OCI-M2 (cell line): ENCODE results near the gene MEGF9.
A peak's percentile ranks its signal among the peaks of the same experiment; 100 is the strongest.

Experiments
- DNase-seq: peaks from one replicate; lab custom pipeline; 2025; ENCODE audit not compliant: unreplicated experiment; lab: John Stamatoyannopoulos, UW

MEGF9 gene

DNA sequence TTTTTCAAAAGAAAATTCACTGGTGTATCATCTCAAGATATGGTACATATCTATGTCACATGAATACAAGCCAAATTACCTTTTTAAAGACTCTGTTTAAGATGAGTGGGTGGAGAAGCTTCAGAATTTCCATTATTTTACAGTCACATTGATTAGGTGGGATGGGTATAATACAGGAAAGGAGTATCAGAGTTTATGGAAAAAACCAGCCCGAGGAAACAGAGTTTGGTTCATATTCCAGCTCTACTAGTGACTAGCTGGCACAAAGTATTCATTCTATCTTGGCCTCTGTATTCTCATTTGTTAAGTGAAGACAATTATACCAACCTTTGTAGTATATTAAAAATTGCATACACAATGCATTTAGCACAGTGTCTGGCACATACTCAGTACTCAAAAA, 87.8 kb downstream of the MEGF9 start:
- DNase-seq: no peak

GRCh38 chr9:120625222-120625621, 89.0 kb downstream of the MEGF9 start:
- no peak for DNase-seq

GRCh38 chr9:120622790-120623189, 91.5 kb downstream of the MEGF9 start:
- no peak for DNase-seq

- DNase-seq: no peak
Measured at GRCh38 chr9:120621941-120622340, 92.3 kb downstream of the MEGF9 start.

DNA sequence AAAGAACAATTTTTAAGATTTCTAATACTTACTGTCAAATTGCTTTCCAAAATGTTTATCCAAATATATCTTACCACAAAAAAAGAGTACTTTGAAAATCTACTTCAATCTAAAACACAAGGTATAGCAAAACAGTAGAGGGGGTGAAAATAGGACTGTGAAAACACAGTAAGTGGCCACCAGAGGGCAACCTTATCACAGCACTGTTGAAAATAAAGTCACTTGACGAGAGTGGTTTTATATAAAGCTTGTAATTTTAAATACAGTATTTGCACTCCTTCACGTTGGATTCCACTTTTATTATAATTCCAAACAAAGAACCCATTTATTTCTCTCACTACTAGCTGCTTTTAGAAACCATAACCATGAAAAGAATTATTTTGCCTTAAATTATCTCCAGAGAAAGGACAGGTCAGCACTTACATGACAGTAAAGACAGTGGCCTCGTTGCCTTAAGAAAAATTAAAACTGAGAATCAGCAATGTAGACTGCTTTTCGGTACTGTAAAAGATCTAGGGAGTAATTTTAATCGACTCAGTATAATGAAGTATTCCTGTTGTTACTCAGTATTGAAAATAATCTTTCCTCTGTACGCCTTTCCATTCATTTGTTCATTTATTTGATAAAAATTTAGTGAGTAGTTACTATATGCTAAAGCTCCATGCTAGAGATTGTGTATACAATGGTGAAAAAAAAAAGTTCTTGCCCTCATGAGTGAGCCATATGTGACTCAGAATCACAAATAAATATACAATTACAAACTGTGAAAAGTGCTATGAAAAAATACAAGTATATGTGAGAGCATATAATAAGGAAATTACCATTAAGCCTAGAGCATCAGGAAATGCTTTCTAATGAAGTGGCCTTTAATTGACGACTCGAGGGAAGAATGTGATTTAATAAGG, 94.3 kb downstream of the MEGF9 start:
- no peak for DNase-seq

GRCh38 chr9:120616966-120617935, 97.0 kb downstream of the MEGF9 start:
- DNase-seq: no peak

- no peak for DNase-seq
Measured at GRCh38 chr9:120612218-120612617, 102.1 kb downstream of the MEGF9 start.

- no peak for DNase-seq
Measured at GRCh38 chr9:120611690-120612068, 102.6 kb downstream of the MEGF9 start.

- DNase-seq: no peak
Measured at GRCh38 chr9:120610975-120611689, 103.1 kb downstream of the MEGF9 start.

DNA sequence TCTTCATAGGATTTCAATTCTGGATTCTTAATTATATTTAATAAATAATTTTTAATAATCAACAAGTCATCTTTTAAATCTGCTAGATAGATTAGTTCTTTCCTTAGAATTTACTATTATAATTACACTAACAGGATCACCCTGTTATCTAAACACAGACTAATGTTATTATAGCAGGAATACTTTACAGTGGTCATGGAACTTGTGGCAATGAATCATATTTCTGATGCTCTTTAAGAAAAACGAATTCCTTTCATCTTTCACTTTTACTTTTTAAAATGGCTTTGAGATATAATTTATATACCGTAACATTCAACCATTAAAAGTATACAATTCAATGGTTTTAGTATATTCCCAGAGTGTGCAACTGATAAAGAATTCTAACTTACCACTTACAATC, 104.6 kb downstream of the MEGF9 start:
- no peak for DNase-seq

GRCh38 chr9:120608421-120608820, 105.8 kb downstream of the MEGF9 start:
- DNase-seq: no peak

GRCh38 chr9:120603591-120603990, 110.7 kb downstream of the MEGF9 start:
- no peak for DNase-seq

GRCh38 chr9:120603010-120603409, 111.3 kb downstream of the MEGF9 start:
- DNase-seq: no peak

GRCh38 chr9:120593955-120594277, 120.4 kb downstream of the MEGF9 start:
- no peak for DNase-seq

- DNase-seq: no peak
Measured at GRCh38 chr9:120593250-120593954, 120.9 kb downstream of the MEGF9 start.

DNA sequence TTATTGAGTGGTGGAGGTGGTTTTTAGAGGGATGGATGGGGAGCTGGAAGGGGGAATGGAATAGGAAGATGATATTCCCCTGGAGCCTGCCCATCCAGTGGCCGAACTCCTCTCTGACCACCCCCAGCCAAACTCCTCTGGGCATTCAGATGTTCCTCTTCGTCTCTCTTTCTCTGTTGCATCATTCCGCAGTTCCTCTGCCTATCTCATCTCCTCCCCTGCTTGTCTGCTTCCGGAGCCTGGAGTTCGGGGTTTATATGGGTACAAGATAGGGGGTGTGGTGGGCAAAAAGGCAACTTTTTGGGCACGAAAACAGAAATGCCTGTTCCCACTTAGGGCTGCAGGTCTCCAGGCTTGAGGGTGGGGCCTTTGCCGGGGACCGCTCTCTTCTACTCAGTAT, 122.1 kb downstream of the MEGF9 start:
- DNase-seq: no peak

DNA sequence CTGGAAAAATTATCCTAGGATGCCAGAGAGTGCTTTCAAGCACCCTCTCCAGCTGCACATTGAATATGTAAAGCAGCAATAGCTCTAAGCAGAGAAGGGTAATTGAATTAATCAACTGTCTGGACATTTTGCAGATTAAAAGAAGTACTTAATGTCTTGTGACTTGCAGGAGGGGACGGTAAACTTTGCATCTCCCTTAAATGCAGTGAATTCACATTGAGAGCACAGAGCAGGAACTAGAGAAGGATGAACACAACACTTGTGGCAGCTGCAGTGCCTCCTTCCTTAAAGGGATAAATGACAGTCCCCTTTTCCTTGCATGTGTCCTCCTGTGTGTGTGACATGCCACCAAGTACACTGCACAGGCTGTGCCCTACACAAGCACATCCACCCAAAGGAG, 126.9 kb downstream of the MEGF9 start:
- no peak for DNase-seq

DNA sequence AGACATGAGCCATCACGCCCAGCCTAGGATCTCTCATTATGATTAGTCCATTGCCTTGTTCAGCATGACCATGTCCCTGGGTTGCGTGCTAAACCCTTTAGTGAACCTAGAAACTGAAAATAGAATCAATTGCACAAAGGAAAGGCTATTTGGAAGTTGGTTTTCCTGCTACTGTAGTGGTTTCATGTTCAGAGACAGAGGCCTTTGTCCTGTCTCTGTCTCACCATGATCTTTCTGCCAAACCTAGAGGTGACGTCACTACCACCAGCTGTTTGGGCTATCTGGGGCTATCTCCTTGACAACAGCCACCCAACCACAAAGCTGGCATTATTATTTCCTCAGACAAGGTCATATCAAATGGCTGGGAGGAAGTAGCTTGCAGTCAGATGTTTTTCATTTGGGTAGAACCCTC, 130.3 kb downstream of the MEGF9 start:
- no peak for DNase-seq

DNA sequence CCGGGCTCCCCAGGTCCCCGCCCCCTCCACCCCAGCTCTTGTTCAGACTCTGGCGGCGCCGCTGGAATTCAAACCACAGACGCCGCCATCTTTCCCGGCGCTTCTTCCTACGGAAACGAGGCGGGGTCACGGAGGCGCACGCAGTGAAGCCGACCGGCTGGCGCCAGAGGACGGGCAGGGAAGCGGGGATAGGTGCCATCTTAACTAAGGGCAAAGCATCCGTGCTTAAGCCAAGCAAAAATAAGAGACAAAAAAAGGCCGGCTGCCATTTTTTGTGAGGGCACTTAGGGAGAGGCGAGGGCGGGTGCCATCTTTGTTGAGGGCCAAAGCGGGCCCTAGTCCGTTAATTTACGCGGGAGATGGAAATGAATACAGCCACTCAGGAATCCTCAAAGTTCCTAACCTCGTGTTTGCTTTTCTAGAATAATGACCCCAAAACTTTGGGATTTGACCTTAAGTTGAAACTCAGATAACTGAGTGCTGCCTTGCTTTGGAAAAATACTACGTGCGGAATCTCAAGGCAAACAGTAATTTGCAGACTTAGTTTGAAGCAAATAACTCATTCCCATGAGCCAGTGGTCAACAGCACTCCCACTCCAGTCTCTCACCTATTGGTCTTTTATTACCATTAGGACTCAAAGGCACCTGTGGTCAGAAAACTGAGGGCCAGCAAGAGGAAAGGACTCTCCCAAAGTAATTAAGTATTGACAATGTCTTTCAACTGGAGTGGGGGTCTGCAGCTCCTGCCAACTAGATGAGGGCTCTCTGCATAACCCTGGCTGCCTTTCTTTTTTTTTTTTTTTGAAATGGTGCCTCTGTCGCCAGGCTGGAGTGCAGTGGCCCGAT, 134.0 kb downstream of the MEGF9 start, which contains the start of gene CDK5RAP2:
TSS of gene CDK5RAP2 (minus strand) at position 117 of the 846 bp plus-strand sequence. CDS start 189 bp downstream, outside the sequence.
- peak; percentile 58 for DNase-seq
